ENCODE measurements around the gene RAB27A.
"Not testable (repeated sequence)": the region's sequence is repeated elsewhere in the genome, so short reads cannot be mapped to it uniquely, and the experiment has no call there.

The RAB27A gene

DNA sequence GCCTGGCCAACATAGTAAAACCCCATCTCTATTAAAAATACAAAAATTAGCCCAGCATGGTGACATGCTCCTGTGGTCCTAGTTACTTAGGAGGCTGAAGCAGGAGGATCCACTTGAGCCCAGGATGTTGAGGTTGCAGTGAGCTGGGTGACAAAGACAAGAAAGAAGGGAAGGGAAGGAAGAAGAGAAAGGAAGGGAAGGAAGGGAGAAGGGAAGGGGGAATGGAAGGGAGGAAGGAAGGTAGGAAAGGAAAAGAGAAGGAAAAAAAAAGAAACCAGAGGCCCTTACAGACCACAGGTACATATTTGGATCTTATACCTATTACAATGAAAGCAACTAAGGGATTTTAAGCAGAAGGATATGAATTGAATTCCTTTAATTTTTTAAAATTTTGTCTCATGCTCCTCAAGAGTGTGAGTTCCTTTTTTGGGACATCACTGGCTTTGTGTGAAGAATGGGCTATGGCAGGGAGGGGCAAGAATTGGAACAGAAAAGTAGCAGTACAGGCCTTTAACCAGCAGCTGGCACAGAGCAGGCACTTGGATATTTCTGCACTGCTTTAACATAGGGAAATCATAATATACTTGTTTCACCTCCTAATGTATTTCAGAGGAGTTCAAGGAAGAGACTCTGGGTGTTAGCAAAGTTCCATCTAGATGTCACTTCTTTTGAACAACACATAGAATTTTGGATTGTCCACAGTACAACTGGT is 7.9 kb downstream of the RAB27A start:
- DNase-seq (ENCODE audit: low read depth in 2 of 2) = no peak

DNA sequence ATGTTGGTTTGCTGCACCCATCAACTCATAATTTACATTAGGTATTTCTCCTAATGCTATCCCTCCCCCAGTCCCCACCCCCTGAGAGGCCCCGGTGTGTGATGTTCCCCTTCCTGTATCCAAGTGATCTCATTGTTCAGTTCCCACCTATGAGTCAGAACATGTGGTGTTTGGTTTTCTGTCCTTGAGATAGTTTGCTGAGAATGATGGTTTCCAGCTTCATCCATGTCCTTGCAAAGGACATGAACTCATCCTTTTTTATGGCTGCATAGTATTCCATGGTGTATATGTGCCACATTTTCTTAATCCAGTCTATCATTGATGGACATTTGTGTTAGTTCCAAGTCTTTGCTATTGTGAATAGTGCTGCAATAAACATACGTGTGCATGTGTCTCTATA is 9.0 kb downstream of the RAB27A start:
- DNase-seq (ENCODE audit: low read depth in 2 of 2) = not testable (repeated sequence)

DNA sequence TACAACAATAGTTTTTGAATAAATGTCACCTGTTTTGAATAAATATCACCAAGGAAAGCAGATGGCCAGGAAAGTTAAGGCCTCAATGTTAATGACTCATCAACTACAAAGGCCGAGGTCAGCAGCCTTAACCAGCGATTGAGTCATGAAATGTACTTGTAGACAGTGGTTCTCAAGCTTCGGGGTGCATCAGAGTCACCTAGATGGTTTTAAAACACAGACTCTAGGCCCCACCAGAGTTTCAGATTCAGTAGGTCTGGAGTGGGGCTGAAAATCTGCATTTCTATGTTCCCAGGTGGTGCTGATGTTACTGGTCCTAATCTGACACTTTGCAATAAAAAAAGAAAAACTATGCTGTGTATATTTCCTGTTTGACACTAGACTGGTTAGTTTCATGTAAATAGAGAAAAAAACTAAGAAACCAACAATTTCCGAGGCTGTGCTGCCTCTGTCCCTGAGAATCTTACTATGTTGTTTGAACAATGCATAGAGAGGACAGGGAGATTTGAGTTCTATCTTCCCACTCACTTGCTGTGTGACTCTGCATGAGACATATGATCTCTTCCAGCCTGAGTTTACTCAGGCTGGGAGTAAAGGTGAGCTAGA is 9.8 kb downstream of the RAB27A start:
- DNase-seq (ENCODE audit: low read depth in 2 of 2) = peak; percentile 41 to 54

DNA sequence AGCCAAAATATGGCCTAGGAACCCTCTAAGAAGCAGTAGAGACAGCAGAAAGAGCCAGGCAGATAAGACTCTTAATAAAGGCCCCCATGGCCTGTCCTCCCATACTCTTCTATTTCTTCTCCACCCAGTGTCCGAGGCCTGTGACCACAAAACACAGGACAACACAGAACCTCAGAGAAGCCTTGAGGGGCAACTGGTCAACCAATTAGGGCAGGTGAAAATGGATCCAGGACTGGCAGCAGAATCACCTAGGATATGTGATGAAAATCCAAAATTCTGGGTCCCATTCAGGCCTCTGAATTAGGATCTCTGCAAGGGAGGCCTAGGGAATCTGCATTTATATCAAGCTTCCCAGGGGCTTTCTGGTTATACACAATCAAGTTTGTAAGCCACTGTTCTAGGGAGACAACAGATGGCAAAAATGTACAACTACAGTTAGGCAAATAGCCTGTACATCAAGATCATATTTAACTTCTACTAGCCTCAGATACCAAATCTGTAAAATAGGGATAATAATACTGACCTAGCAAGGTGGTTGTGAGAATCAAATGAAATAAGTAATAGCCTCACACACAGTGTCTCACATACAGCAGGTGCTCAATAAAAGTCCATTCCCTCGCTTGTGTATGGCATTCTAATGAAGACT is 10.4 kb downstream of the RAB27A start:
- no peak for DNase-seq (ENCODE audit: low read depth in 2 of 2)

DNA sequence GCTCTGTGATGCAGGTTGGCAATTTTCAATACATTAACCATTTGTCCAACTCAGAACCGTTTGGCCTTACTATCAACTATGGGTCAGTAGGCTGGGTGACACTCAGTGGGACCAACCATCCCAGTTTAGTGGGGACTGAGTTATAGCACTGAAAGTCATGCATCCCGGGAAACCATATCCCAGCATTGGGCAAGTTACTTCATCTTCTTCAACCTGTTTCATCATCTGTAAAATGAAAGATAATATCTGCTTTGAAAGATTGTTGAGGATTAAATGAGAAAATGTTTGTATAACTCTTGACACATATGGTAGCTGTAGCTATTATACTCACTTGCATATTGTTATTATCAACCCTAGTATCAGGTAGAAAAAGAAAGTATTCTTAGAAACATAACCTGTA is 11.9 kb downstream of the RAB27A start:
- DNase-seq (ENCODE audit: low read depth in 2 of 2) = no peak

DNA sequence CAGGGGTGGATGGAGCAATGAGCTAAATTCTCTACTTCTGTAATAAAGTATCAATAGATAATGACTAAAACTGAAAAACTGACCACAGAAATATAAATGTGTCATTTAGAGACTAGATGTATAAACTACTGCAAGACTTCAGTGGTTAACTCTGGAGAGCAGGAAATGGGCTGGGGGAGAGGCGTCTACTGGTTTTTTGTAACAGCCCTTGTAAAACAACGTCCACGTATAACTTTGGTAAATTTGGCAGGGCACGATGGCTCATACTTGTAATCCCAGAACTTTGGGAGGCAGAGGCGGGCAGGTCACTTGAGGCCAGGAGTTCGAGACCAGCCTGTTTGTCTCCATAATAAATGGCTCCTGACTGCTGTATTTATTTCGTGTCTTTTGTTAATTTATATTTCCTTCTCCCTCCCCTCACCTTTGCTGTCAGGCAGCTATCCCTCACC is 12.5 kb downstream of the RAB27A start:
- peak in 1 of 2 donors; percentile 25 for DNase-seq (ENCODE audit: low read depth in 2 of 2)

DNA sequence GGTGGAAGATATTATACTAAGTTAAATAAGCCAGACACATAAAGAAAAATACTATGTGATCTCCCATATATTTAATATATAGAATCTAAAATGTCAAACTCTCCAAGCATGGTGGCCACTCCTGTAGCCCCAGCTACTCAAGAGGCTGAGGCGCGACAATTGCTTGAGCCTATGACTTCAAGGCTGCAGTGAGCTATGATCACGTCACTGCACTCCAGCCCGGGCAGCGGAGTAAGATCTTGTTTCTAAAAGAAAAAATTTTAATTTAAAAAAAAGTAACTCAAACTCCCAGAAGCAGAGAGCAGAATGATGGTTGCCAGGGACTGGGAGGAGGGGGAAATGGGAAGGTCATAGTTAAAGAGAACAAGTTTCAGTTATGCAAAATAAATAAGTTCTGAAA is 13.3 kb downstream of the RAB27A start:
- DNase-seq (ENCODE audit: low read depth in 2 of 2) = no peak

DNA sequence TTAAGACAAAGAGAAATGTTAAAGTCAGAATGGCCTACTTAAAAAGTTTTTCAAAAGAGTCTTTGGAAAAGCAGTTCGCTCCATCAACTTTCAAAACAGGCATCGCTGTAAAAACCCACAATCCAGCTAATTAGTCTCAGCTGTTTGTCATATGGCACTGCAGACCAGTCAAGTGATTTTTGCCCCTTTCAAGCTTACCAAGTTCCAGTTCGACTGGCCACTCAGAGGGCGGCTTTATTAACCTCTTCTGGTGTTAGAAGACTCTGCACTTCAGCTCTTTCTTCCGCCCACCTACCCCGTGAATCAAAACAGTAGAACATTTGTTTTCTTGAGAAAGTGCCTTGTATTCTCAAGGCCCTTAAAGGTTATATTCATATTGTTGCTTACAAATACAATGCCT is 19.3 kb downstream of the RAB27A start:
- no peak for DNase-seq (ENCODE audit: low read depth in 2 of 2)

DNA sequence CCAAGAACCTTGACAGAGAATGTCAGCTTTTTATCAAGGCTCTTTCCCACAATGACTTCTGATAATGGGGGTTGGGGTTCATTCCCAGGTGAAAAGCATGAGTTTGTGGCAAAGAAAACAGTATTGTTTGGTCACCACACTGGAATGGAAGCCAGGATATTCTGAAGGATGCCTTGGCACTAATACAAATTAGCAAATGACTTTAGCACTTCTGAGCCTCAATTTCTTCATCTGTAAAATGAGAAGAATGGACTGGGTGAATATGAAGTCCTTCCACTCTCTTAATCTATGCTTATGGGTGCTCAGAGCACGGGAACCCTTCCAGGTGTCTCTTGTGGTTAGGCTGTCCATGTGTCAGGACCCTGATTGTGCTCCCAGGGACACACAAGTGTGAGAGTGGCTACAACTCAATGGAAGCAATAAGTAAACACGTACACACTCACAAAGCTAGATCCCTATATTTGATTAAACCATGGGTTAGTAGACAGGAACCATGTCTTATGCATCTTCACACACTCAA is 21.4 kb downstream of the RAB27A start:
- no peak for DNase-seq (ENCODE audit: low read depth in 2 of 2)

DNA sequence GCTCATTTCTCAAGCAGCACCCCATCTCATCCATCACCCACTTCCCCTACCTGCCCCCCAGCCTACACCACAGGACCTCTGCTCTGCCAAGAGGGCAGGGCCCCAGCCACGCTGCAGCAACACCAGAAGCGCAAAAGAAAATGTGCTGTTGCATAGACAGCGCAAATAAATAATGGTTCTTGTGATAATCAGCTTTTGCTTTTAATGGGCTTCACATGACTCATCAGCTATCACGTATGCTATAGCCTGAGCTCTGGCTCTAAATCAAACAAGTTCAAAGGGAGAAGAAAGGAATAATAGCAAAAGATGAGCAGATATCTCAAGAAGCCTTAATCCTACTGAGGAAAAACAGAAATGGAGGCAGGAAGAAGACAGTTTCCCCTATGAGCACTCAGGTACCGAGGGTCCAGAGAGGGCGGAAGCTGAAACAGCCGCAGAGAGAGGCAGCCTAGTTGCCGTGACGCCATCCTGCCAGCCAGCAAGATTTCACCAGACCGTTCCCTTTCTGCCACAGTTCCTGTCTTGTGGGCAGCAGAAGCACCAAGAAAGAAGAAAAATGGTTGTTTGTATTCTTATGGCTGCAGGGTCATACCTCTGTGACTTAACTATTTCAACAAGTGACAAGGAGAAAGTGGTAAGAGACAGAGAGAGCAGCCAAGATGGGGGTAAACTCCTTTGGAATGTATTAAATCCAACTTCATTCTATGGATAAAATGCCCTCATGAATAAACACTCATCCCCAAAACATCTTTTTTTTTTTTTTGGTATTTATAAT is 22.0 kb downstream of the RAB27A start:
- peak; percentile 48 to 63 for DNase-seq (ENCODE audit: low read depth in 2 of 2)

DNA sequence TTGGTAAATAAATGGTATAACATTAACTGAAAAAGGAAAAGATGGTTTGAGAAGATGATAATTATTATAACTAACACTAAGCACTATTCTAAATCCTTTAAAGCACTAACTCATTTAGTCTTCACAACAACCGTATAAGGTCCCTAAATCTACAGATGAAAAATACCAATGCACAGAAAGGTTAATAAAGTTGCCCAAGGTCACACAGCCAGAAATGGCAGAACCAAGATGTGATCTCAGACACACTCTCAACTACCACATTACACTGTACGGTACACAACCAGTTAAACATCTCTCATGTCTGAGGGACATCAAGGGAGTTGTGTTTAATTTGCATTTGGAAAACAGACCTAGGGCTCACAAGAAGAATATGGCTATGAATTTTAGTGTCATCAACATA is 23.1 kb downstream of the RAB27A start:
- DNase-seq (ENCODE audit: low read depth in 2 of 2) = no peak

DNA sequence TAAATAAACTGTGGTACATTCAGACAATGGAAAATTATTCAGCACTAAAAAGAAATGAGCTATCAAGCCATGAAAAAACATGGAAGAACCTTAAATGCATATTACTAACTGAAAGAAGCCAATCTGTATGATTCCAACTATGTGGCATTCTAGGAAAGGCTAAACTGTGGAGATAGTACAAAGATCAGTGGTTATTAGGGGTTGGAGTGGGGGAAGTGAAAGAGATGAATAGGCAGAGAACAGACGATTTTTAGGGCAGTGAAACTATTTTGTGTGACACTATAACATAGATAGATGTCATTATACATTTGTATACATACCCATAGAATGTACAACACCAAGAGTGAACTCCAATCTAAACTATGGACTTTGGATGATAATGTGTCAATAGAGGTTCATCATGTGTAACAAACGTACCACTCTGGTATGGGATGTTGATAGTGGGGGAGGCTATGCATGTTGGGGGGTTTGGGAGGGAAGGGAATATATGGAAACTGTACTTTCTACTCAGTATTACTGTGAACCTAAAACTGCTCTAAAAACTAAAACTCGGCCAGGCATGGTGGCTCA is 29.0 kb downstream of the RAB27A start:
- DNase-seq (ENCODE audit: low read depth in 2 of 2) = no peak

DNA sequence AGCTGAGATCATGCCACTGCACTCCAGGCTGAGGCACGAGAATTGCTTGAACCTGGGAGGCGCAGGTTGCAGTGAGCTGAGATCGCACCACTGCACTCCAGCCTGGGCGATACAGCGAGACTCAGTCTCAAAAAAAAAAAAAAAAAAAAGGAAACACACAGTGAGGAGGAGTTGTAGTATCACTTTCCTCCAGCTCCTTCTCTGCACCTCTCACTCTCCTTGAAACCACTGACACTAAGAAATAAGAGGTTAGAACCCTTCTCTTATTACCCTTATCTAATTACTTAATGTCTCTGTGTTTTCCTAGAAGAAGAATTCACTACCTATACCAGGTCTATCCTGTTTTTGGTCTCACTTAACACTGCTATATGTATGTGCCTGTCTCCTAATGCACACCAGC is 31.7 kb downstream of the RAB27A start:
- no peak for DNase-seq (ENCODE audit: low read depth in 2 of 2)

DNA sequence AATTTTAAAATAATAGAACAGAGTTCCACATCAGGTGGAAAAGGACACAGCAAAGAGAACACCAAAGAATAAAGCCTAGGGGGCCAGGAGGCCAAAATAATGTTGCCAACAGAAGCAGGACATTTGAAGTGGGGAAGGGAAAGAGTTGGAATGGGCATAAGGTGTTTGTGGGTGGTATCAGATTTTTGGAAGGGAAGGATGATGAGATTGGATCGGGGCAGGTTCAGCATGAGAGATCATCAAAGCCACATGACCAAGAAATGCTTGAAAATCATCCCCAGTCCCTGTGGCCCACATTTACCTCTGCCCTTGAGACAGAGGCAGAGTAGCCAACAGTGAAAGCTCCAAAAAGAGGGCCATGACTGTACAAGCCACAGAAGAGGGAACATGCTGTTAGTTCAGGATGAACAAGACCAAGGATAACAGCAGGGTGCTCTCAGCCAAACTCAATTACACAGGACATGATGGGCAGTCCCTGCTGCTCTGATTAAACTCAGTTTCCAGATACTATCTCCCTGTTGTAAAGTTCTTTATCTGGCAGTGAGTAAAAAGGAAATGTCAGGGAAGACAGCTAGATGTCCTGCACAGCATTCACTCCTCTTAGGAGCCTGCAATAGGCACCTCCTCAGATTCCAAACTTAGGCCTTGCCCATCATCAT is 32.5 kb downstream of the RAB27A start:
- no peak for DNase-seq (ENCODE audit: low read depth in 2 of 2)

DNA sequence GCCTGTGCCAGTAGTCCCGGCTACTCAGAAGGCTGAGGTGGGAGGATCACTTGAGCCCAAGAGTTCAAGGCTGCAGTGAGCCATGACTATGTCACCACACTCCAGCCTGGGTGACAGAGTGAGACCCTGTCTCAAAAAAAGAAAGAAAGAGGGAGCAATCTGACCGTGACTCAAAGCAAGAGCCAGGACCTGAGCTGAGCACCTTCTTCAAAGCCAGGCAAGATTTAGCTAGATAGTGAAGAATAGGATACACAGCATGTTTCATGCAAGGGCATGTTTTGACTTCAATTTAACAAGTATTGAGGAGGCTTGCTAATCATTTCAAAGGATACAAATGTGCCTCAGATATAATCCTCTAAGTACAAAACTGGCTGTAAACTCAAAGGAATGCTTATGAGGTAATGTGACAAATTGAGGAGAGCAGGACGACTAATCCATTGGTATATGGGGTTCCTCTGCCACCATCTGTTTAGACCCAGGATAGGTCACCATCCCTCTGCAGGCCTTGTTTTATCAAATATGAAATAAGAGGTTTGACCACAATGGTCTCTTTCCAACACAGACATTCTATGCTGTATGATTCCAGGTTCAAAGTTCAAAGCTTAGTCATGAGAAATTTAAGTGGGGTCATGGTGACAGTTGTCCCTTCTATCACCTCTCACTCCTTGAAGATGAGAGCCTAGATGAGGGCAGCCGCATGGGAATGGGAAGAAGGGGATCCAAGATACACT is 33.2 kb downstream of the RAB27A start:
- no peak for DNase-seq (ENCODE audit: low read depth in 2 of 2)

DNA sequence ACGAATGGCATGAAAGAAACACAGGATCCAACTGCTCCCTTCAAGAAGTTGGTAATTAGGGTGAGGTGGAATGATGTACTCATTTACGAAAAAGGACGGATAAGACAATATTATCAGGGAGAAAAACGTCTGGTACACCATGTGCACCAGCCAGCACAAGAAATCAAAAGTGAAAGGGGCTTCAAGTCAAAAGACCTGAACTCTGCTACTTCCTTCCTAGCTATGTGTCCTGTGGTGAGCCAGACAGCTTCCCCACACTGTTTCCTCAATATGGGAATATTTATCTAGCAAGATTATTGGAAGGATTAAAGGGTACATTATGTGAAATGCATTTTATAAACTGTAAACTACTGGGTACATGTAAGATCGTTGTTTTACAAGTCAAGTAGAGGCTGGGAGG is 33.9 kb downstream of the RAB27A start:
- no peak for DNase-seq (ENCODE audit: low read depth in 2 of 2)

DNA sequence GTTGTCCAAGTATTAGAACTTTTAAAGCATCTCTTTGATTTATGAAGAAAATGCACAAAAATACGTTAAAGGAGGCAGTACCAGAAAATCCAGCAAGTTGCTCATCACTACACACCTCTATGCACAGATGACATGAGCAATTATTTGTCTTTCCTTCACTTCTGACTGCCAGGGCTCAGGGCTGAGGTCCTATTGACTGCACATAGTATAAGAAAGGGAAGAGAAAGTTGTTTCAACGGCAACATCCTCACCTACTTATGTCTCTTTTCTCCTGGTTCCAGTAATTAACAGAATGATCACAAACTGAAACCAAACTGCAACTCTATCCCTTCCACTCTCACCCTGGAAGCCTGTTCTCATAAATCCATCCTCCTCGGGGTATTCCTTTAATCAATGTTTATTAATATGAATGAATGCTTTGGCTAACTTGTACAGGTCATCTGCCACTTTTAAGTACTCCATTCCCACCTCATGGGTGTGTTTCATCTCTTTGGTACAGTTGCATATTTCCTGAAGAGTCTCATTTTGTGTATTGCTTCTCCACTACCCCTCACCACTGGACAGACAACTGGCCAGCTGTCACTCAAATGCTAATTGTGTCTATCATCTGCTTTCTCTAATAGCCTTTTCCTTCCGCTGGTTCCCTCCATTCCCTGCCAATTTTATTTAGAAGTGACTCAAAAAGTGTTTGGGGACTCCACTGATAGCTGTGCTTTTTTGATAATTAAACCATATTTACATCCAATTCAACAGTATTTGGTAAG is 34.5 kb downstream of the RAB27A start:
- no peak for DNase-seq (ENCODE audit: low read depth in 2 of 2)

DNA sequence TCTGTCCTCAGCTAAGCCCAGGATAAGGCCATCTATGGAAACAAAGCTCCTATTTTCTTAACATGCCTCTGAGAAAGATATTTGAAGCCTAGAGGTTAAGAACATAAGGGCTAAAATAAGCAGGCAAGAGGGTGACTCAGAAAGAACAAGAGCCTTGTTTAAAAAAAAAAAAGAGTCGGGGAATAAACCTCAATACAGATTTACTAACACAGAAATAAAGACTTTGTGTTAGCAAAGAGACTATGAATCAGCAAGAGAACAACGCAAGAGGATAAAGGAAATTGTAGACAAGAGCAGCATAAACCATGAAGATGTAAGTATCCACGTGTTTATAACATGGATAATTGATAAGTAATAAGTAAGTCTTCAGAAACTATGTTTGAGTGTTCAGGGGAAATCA is 36.0 kb downstream of the RAB27A start:
- DNase-seq (ENCODE audit: low read depth in 2 of 2) = no peak

DNA sequence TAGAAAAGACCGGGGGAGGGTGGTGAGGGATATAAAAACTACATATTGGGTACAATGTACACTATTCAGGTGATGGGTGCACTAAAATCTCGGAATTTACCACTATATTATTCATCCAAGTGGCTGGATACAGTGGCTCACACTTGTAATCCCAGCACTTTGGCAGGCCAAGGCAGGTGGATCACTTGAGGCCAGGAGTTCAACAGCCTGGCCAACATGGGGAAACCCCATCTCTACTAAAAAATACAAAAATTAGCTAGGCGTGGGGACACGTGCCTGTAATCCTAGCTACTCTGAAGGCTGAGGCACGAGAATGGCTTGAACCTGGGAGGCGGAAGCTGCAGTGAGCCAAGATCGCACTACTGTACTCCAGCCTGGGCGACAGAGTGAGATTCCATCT is 37.4 kb downstream of the RAB27A start:
- DNase-seq (ENCODE audit: low read depth in 2 of 2) = not testable (repeated sequence)

DNA sequence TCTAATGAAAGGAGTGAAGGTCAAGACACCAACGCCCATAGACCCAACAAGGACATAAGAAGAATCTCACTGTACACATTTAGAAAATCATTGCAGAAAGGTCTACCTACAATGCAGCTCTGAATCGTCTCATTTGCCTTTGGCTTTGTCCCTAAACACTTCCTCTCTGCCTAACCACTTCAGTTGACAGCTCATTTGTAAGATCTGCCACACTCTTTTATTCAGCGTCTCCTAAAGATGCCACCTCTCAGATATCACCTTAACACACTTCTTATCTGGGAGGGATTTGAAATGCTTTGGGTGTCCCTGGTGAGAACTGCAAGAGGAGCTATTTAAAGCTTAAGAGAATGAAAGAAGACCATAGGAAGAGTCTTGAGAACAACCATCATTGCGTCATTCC is 38.7 kb downstream of the RAB27A start:
- no peak for DNase-seq (ENCODE audit: low read depth in 2 of 2)
